GM19372 (cell line): ENCODE results near the gene FBXO21.
"Not testable (repeated sequence)": the region's sequence is repeated elsewhere in the genome, so short reads cannot be mapped to it uniquely, and the experiment has no call there.

Source experiments
- ATAC-seq: cut with Tn5 transposase; IDR thresholded peaks from one replicate; pipeline ENCODE4 v1.9.1; 2021; ENCODE audit warnings: mild to moderate bottlenecking, low read depth, moderate library complexity; ENCODE audit not compliant: unreplicated experiment

The FBXO21 gene

DNA sequence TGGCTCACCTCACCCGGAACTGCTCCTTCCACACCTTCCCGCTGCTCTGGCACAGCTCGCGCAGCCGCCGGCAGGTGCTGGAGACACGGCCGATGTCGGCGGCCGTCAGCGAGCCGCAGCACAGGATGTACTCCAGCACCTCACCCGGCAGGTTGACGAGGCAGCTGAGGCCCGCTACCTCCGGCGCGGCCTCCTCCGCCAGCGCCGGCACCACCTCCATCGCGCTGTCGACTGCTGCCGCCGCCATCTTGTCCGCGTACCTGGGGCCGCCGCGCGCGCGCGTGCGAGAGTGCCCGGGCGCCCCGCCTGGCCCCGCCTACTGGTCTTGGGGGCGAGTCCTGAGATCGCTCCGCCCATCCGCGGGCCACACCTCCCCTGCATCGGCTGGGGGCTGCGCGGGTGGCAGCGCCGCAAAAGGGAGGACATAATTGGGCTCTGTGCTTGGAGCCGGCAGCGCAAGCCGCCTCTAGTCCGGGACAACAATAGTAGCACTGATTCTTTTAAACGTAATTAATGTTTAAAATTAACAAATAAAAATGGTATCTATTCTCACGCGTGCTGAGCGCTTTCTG is at the start of gene FBXO21:
Gene FBXO21, minus strand, starts transcription at position 261 of the 572 bp plus-strand sequence. Its CDS starts 14 bp downstream, at position 247.
- peak; percentile 90 for ATAC-seq

DNA sequence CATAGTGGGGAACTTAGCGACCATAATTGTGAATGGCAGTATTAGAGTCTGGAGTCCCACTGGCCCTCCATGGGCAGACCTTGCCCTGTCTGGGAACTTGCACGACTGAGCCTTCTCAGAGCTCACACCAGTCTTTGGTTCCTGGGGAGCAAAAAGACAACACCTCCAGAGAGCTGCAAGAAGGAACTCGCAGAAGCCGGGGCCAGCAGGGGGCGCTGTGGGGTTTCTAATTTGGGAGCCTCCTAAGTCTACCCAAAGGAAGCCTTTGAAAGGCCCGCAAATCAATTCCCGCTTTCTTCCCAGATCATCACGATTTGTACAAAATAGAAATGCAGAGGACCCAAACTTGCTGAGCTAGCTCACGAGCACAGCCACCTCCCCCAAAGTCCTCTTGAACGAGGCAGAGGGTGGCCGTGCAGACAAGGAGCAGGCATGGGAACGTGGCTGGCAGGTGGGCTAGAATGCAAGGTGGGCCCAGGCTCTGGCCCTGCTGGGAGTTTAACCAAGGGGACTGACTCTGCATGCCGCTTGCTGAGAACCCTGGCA is 46.3 kb upstream of the FBXO21 start:
- no peak for ATAC-seq

DNA sequence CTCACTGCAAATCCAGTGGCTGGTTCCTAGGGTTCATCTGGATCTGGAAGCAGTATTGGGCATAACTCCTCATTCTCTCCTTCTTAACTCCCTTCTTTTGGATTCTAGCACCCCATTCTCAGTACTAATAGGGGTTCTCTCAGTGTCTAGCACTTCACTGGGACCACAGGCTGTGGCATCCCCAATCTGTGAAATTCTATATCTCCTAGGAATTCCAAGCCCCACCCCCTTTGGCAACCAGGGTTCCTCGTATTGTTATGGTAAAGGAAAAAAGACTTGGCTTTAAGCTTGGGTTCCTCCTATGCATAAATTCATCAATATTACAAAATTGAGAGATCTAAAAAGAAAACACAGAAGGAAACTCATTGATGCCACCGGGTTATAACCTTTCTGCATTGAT is 45.0 kb upstream of the FBXO21 start:
- ATAC-seq, result no peak

- ATAC-seq, result no peak
Observed at GRCh38 chr12:117234441-117234840, 44.2 kb upstream of the FBXO21 start.

GRCh38 chr12:117231750-117232149 is 41.5 kb upstream of the FBXO21 start:
- no peak for ATAC-seq

- no peak for ATAC-seq
Observed at GRCh38 chr12:117228239-117228638, 38.0 kb upstream of the FBXO21 start.

GRCh38 chr12:117227000-117227653 is 36.9 kb upstream of the FBXO21 start:
- no peak for ATAC-seq

GRCh38 chr12:117226505-117226904 is 36.2 kb upstream of the FBXO21 start:
- ATAC-seq, result no peak

DNA sequence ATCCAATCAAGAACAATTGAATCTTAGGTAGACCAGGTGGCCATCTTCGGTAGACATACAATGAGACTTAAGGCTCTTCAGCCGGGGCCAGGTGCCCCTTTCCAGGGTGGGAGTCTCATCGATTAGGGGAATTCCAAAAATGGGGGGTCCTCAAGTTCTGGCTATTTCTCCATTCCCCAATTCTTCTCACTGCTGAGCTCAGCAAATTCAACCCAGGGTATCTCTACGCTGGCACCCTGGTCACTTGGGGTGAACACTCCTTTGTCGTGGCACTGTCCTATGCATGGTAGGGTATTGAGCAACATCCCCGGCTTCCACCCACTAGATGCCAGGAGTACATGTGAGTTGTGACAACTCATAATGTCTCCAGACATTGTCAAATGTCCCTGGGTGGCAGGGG is 34.9 kb upstream of the FBXO21 start:
- no peak for ATAC-seq

DNA sequence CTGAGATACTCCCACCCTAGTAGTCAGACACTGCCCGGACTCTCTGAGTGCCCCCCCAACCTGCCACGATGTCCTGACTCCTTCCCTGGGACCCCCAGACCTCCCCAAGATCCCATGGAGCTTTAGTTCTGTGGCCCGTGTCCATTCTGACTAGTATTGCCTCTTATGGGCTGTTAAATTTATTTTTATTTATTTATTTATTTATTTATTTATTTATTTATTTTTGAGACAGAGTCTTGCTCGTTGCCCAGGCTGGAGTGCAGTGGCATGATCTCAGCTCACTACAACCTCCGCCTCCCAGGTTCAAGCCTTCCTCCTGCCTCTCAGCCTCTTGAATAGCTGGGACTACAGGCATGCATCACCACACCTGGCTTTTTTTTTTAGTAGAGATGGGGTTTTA is 30.7 kb upstream of the FBXO21 start:
- not testable (repeated sequence) for ATAC-seq

DNA sequence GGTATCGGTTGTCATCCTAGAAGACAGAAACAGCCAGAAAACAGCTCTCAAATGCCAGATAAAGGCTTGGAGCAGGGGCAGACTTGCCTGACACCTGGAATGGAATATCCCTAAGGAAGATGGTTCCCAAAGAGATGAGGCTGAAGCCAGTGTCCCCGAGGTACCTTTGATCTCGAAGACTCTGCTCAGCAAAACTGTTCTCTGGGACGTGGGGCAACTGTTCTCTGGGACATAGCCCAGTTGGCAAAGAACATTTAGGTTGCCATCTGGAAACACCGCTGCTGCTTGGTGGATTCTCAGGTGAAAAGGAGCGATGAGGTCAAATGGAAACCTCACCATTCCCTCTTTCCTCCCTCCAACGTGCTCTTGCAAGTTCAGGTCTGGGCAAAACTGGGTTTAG is 27.9 kb upstream of the FBXO21 start:
- ATAC-seq, result no peak

GRCh38 chr12:117216686-117217085 is 26.4 kb upstream of the FBXO21 start:
- ATAC-seq, result no peak

GRCh38 chr12:117214797-117215196 is 24.5 kb upstream of the FBXO21 start:
- ATAC-seq, result no peak

GRCh38 chr12:117213295-117213808 is 23.1 kb upstream of the FBXO21 start:
- ATAC-seq, result no peak

- peak; percentile 54 for ATAC-seq
Observed at GRCh38 chr12:117212563-117213190, 22.4 kb upstream of the FBXO21 start.

DNA sequence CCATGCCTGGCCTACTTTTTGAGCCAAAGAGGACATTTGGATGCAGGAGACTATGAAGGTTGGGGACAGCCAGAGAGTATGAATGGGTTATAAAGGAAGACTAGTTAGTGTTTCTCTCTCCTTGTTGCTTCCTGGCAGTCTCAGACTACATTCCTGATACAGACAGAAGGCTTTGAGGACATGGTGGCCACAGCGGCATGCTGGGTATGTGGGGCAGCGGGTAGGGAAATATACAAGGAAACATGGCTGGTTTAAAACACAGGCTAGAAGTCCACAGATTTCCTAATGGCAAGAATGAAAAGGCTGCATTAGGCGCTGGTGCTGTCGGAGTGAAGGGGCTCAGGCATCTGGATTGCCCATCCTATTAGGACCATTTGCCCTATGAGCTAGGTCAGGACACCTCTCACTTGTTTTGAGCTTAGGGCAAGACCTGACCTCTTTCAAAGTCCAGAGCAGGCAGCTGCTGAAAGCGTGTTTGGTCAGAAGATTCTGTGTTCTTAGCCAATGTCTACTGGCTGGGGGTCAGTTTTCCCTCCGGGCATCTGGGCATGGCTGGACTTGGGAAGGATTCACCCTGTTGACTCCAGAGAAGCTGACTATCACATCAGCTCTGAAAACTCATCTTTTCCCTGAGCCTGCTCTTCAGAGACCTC is 20.1 kb upstream of the FBXO21 start:
- no peak for ATAC-seq

- ATAC-seq, result no peak
Observed at GRCh38 chr12:117209626-117210025, 19.4 kb upstream of the FBXO21 start.

- ATAC-seq, result no peak
Observed at GRCh38 chr12:117208811-117209455, 18.7 kb upstream of the FBXO21 start.

DNA sequence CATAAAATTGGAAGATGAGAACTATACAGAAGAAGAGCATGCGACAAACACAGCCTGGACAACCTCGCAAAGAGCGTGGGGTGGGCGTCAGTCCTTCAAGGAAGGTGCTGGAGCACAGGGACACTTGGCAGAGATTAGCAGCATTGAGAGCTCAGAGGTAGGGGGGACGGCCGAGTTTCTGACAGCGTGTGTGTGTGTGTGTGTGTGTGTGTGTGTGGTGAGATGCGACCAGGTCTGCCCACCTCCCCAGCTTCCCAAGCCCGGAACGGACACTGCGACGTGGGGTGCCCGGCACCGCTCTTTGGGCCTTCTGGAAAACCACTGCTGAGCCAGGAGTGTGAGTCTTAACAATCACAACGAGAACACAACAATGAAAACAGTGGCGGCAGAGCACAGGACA is 17.9 kb upstream of the FBXO21 start:
- no peak for ATAC-seq

DNA sequence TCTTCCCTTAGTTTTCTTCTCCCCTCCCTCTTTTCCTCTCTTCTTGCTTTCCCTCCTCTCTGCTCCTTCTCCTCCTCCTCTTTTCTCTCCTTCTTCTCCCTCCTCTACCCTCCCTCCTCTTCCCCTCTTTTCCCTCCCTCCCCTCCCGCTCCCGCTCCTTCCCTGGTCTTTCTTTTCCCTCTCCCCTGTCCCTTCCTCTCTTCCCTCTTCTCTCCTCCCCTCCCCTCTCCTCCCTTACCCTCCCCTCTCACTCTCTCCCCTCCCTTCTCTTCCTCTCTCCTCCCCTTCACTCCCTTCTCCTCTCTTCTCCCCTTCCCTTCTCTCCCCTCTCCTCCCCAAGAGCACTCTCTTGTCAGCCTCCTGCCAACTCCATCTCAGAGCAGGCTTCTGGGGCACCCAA is 17.4 kb upstream of the FBXO21 start:
- no peak for ATAC-seq

DNA sequence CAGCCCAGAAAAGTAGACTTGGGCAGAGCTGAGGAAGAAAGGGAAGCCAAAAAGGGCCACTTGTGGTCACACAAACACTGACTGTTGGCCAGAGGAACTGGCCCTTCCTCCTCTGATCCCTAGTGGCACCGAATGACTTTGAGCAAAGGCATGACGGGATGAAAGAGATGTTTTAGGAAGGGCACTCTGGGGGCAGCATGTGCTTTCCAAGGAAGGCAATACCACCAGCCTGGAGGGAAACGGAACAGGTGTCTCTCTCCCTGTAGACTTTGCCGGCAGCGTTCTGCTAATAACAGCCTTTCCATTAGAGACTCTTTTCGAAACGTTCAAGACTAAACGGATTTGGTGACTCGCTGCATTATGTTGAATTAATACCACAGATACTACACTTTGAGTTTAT is 12.3 kb upstream of the FBXO21 start:
- no peak for ATAC-seq
